Measurements from ENCODE around the gene PLA2G12A. TPM values are rescaled to one million over a fixed set of nuclear protein-coding genes. Genes with fewer than 3 reads are reported as not detected.

Gene PLA2G12A
- total RNA-seq, 1 experiment from 2014 or later = 37.9 TPM

DNA sequence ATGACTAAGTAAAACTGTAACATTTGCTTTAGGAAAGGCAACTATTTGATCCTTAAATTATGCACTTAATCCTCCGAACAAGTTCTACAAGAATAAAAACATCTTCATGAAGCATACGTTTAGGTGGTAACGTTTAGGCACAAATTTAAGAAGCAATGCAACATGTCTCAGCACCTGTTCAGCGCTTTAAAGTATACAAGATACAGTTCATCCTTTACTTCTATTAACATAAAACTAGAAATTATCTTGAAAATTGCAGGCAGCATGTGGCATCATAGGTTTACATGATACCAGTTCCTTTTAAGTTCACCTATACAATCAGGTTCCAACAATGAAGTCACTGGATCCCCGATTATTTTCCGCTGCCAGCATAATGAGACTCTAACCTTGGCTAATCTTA lies 1.5 kb downstream of the PLA2G12A start (continued):
- TF ChIP-seq YY1 (IDR thresholded peaks at IDR 0.05; ENCODE audit: extremely low read depth, insufficient replicate concordance, low read depth, low read length) = no peak
- TF ChIP-seq CBX3 (IDR thresholded peaks at IDR 0.05; ENCODE audit: low read depth) = no peak

DNA sequence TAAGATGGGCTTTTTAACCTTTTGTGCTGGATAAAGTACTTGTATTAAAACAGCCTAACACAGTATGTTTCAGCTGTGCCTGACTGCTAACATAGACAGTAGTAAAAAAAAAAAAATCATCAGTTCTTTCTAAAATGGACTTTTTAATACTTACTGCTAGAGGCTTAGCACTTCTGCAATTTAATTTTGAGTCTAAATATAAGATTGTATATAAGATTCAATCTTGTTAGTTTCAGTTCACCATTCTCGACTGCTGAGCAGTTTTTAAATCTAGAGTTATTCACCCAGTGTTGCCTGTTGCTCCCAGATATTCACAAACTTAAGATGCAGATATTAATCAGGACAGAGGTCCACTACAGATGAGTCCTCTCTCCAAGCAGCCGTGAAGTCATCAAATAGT lies 6.8 kb downstream of the PLA2G12A start:
- Histone ChIP-seq H3K79me2 (ENCODE audit: insufficient read depth, low read length) (peaks cover 79% of the 10 kb centered on the region), H3K4me3 (replicated peaks in 1 of 2; ENCODE audit: low read depth in 1 of 2, low read length in 2 of 2) (no peak overlapping the region), H3K4me1 (ENCODE audit: control insufficient read depth in 1 of 2, insufficient read depth in 2 of 2, low read length in 2 of 2) (peaks cover under 1 to 21% of the 10 kb centered on the region in 2 experiments), H3K36me3 (ENCODE audit: control insufficient read depth in 1 of 2, insufficient read depth in 2 of 2, low read length in 2 of 2) (no peaks in the 10 kb centered on the region; a peak in 1 of 4 replicates), H2AFZ (ENCODE audit: low read depth, low read length, poor library complexity, severe bottlenecking) (no peak overlapping the region), H3K4me2 (ENCODE audit: low read length) (no peak overlapping the region), H3K27ac (ENCODE audit: low read depth, low read length) (no peak overlapping the region), H3K9ac (ENCODE audit: low read length) (no peak overlapping the region), H4K20me1 (ENCODE audit: insufficient read depth) (0 out of 2 replicates have a peak, but pooled peaks cover 4% of the 10 kb centered on the region), H3K9me2 (ENCODE audit: insufficient read depth) (no peaks in the 10 kb centered on the region), H3K27me3 (ENCODE audit: insufficient read depth, low read length) (no peaks in the 10 kb centered on the region), H3K9me3 (ENCODE audit: control insufficient read depth in 1 of 2, insufficient read depth in 1 of 2, low read depth in 1 of 2, low read length in 2 of 2) (no peaks in the 10 kb centered on the region)
- POLR2A ChIA-PET = no interaction called here
- DNase-seq (ENCODE audit: low read depth, low spot score) (no peak), ATAC-seq (no peak)
- intact Hi-C loops (cut with micrococcal nuclease) = no loop called here
- no TSS peak for BruUV-seq (replicated peaks)
- RAD21 ChIA-PET (ENCODE audit: low non-redundant PET in 1 of 2, low total read pairs in 2 of 2, uncharacterized antibody in 2 of 2, unreplicated experiment in 2 of 2) = no interaction called here
- CTCF ChIA-PET = no interaction called here
- TF ChIP-seq RAD21 (IDR thresholded peaks at IDR 0.05; ENCODE audit: low read depth) (no peak), SP1 (IDR thresholded peaks at IDR 0.05; ENCODE audit: low read depth) (no peak), ELF1 (IDR thresholded peaks at IDR 0.05; ENCODE audit: borderline replicate concordance, low read depth) (no peak), SIN3A (IDR thresholded peaks at IDR 0.05; ENCODE audit: low read depth) (no peak), POLR2AphosphoS5 (IDR thresholded peaks at IDR 0.05; ENCODE audit: low read depth, low read length) (no peak), EGR1 (IDR thresholded peaks at IDR 0.05; ENCODE audit: low read depth) (no peak), POLR2A (IDR thresholded peaks at IDR 0.05; ENCODE audit: borderline replicate concordance, extremely low read depth, insufficient read depth, insufficient read length) (no peak), YY1 (IDR thresholded peaks at IDR 0.05; ENCODE audit: extremely low read depth, insufficient replicate concordance, low read depth, low read length) (no peak), CTCF (IDR thresholded peaks at IDR 0.05 in 2 of 3, conservative IDR thresholded peaks at IDR 0.05 in 1 of 3; ENCODE audit: borderline replicate concordance in 1 of 3, insufficient read depth in 1 of 3, low read depth in 2 of 3, low read length in 2 of 3) (no peak), EZH2 (IDR thresholded peaks at IDR 0.05) (no peak)
- TF ChIP-seq, protein P1, sequence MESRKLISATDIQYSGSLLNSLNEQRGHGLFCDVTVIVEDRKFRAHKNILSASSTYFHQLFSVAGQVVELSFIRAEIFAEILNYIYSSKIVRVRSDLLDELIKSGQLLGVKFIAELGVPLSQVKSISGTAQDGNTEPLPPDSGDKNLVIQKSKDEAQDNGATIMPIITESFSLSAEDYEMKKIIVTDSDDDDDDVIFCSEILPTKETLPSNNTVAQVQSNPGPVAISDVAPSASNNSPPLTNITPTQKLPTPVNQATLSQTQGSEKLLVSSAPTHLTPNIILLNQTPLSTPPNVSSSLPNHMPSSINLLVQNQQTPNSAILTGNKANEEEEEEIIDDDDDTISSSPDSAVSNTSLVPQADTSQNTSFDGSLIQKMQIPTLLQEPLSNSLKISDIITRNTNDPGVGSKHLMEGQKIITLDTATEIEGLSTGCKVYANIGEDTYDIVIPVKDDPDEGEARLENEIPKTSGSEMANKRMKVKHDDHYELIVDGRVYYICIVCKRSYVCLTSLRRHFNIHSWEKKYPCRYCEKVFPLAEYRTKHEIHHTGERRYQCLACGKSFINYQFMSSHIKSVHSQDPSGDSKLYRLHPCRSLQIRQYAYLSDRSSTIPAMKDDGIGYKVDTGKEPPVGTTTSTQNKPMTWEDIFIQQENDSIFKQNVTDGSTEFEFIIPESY (IDR thresholded peaks at IDR 0.05; ENCODE audit: extremely low read depth, insufficient replicate concordance, low read length) = no peak

All from HCT116 (cell line).